ES-I3 (cell line): ENCODE data around the gene KCTD1.
"Not testable (repeated sequence)": the region's sequence is repeated elsewhere in the genome, so short reads cannot be mapped to it uniquely, and the experiment has no call there.

Experiments
- H3K36me3 ChIP-seq: 2 replicates; pipeline ENCODE4 v1.6.1; 2013; ENCODE audit warnings: mild to moderate bottlenecking, low read length, control low read depth, moderate library complexity; ENCODE audit not compliant: insufficient read depth
- H3K4me1 ChIP-seq: 2 replicates; pipeline ENCODE4 v1.6.1; 2013; ENCODE audit warnings: mild to moderate bottlenecking, control low read depth, low read length; ENCODE audit not compliant: insufficient read depth
- H3K9ac ChIP-seq: 2 replicates; pipeline ENCODE4 v1.6.1; 2013; ENCODE audit warnings: low read depth, mild to moderate bottlenecking, low read length, moderate library complexity
- H3K9me3 ChIP-seq: 2 replicates; pipeline ENCODE4 v1.6.1; 2013; ENCODE audit warnings: mild to moderate bottlenecking, low read length, moderate library complexity; ENCODE audit not compliant: control insufficient read depth, insufficient read depth

The KCTD1 gene

GRCh38 chr18:26457195-26457594, 91.2 kb downstream of the KCTD1 start:
- H3K9ac ChIP-seq: no peak overlapping the region
- H3K9me3 ChIP-seq: no peaks in the 10 kb centered on the region
- H3K4me1 ChIP-seq: peaks cover 22% of the 10 kb centered on the region
- H3K36me3 ChIP-seq: peaks cover 2% of the 10 kb centered on the region; the same call in 1 of the 2 replicates

- Histone ChIP-seq H3K4me1 (peaks cover 22% of the 10 kb centered on the region), H3K9ac (no peak overlapping the region), H3K9me3 (no peaks in the 10 kb centered on the region), H3K36me3 (peaks cover 2% of the 10 kb centered on the region; the same call in 1 of the 2 replicates)
Observed at GRCh38 chr18:26456070-26456491, 92.3 kb downstream of the KCTD1 start.

- no peaks in the 10 kb centered on the region for H3K9me3 ChIP-seq
- peaks cover 2% of the 10 kb centered on the region; the same call in 1 of the 2 replicates for H3K36me3 ChIP-seq
- peaks cover 22% of the 10 kb centered on the region for H3K4me1 ChIP-seq
- H3K9ac ChIP-seq: no peak overlapping the region
Observed at GRCh38 chr18:26455639-26456038, 92.7 kb downstream of the KCTD1 start.

GRCh38 chr18:26454616-26455015, 93.7 kb downstream of the KCTD1 start:
- Histone ChIP-seq H3K9me3 (no peaks in the 10 kb centered on the region), H3K36me3 (peaks cover 2% of the 10 kb centered on the region; the same call in 1 of the 2 replicates), H3K9ac (no peak overlapping the region), H3K4me1 (peaks cover 22% of the 10 kb centered on the region)

- Histone ChIP-seq H3K9ac (no peak overlapping the region), H3K9me3 (no peaks in the 10 kb centered on the region), H3K4me1 (peaks cover 24% of the 10 kb centered on the region), H3K36me3 (peaks cover 2% of the 10 kb centered on the region; the same call in 1 of the 2 replicates)
Observed at GRCh38 chr18:26454192-26454591, 94.2 kb downstream of the KCTD1 start.

GRCh38 chr18:26453386-26453901, 94.9 kb downstream of the KCTD1 start:
- Histone ChIP-seq H3K4me1 (peaks cover 31% of the 10 kb centered on the region), H3K9me3 (no peaks in the 10 kb centered on the region), H3K9ac (no peak overlapping the region), H3K36me3 (peaks cover 2% of the 10 kb centered on the region; the same call in 1 of the 2 replicates)

- H3K36me3 ChIP-seq: peaks cover 2% of the 10 kb centered on the region; the same call in 1 of the 2 replicates
- no peaks in the 10 kb centered on the region for H3K9me3 ChIP-seq
- no peak overlapping the region for H3K9ac ChIP-seq
- peaks cover 24% of the 10 kb centered on the region; the same call in 1 of the 2 replicates for H3K4me1 ChIP-seq
Observed at GRCh38 chr18:26450989-26451682, 97.2 kb downstream of the KCTD1 start.

- H3K9ac ChIP-seq: no peak overlapping the region
- no peaks in the 10 kb centered on the region for H3K36me3 ChIP-seq
- H3K4me1 ChIP-seq: peaks cover 11% of the 10 kb centered on the region; the same call in 1 of the 2 replicates
- no peaks in the 10 kb centered on the region for H3K9me3 ChIP-seq
Observed at GRCh38 chr18:26448714-26449159, 99.6 kb downstream of the KCTD1 start.

GRCh38 chr18:26443853-26444252, 104.5 kb downstream of the KCTD1 start:
- H3K4me1 ChIP-seq: peaks cover 7% of the 10 kb centered on the region; the same call in 1 of the 2 replicates
- H3K9ac ChIP-seq: no peak overlapping the region
- H3K36me3 ChIP-seq: no peaks in the 10 kb centered on the region
- H3K9me3 ChIP-seq: no peaks in the 10 kb centered on the region

- H3K9me3 ChIP-seq: no peaks in the 10 kb centered on the region
- peaks cover 5% of the 10 kb centered on the region for H3K4me1 ChIP-seq
- no peak overlapping the region for H3K9ac ChIP-seq
- H3K36me3 ChIP-seq: no peaks in the 10 kb centered on the region
Observed at GRCh38 chr18:26442126-26442525, 106.2 kb downstream of the KCTD1 start.

GRCh38 chr18:26440644-26441043, 107.7 kb downstream of the KCTD1 start:
- no peaks in the 10 kb centered on the region for H3K36me3 ChIP-seq
- no peak overlapping the region for H3K9ac ChIP-seq
- no peaks in the 10 kb centered on the region for H3K9me3 ChIP-seq
- H3K4me1 ChIP-seq: peaks cover 12% of the 10 kb centered on the region

- Histone ChIP-seq H3K9ac (no peak overlapping the region), H3K36me3 (no peaks in the 10 kb centered on the region), H3K9me3 (no peaks in the 10 kb centered on the region), H3K4me1 (peaks cover 12% of the 10 kb centered on the region)
Observed at GRCh38 chr18:26439537-26439936, 108.8 kb downstream of the KCTD1 start.

GRCh38 chr18:26438980-26439379, 109.4 kb downstream of the KCTD1 start:
- H3K4me1 ChIP-seq: peaks cover 12% of the 10 kb centered on the region
- H3K9ac ChIP-seq: no peak overlapping the region
- no peaks in the 10 kb centered on the region for H3K9me3 ChIP-seq
- H3K36me3 ChIP-seq: no peaks in the 10 kb centered on the region

- H3K9me3 ChIP-seq, H3K36me3 ChIP-seq, H3K9ac ChIP-seq: not testable (repeated sequence)
- H3K4me1 ChIP-seq: peaks cover 12% of the 10 kb centered on the region
Observed at GRCh38 chr18:26437634-26438033, 110.7 kb downstream of the KCTD1 start.
